SK-N-MC (cell line): ENCODE data around the gene PDE7B.

Experiments used
- EZH2 ChIP-seq: fragments of 200-600 bp; sonication (generic); IDR thresholded peaks from one replicate; pipeline ENCODE4 v1.6.1; 2017; ENCODE audit warnings: antibody characterized with exemption
- FOXP2 ChIP-seq: optimal IDR thresholded peaks from 2 replicates; pipeline ENCODE3; 2011; ENCODE audit warnings: mild to moderate bottlenecking, moderate library complexity; ENCODE audit not compliant: insufficient read depth; ENCODE audit errors: extremely low read length, control extremely low read depth
- POLR2AphosphoS5 ChIP-seq: IDR thresholded peaks from 2 replicates; pipeline ENCODE4 v1.6.1; 2012; ENCODE audit warnings: mild to moderate bottlenecking, low read depth, low read length, borderline replicate concordance

DNA sequence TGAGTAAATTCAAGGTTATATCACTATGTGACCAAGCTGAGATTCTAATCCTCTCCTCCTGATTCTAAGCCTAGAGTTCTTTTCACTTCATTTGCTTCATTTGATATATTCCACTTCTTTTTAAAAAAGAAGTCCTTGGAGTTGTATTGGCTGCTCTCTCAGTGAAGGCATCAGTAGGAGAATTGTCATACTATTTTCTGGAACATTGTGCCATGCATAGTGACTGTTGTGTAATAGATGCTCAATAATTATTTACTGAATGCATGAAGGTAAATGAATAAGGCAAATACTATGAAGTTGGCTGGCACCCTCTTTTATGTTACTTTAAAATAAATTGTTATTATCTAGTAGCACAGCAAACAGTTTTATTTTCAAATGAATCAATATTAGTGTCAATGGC lies 209.3 kb downstream of the PDE7B start:
- TF ChIP-seq EZH2, result no peak
- no peak for TF ChIP-seq POLR2AphosphoS5
- TF ChIP-seq FOXP2, result no peak
